ENCODE measurements around the gene RAP2B. TPM values are rescaled to one million over a fixed set of nuclear protein-coding genes. Genes with fewer than 3 reads are reported as not detected.
"Not testable (repeated sequence)": the region's sequence is repeated elsewhere in the genome, so short reads cannot be mapped to it uniquely, and the experiment has no call there.

Gene RAP2B
- polyA plus RNA-seq, 1 donor, result 5.2 TPM

GRCh38 chr3:153193786-153194476 is 31.9 kb downstream of the RAP2B start:
- not testable (repeated sequence) for H3K4me1 ChIP-seq (ENCODE audit: control insufficient read depth, insufficient read depth, low read length); H3K4me3 ChIP-seq (ENCODE audit: low read length); H3K9me3 ChIP-seq (ENCODE audit: control insufficient read depth, low read depth, low read length); H3K27ac ChIP-seq (ENCODE audit: low read length); DNase-seq; H3K27me3 ChIP-seq (ENCODE audit: control insufficient read depth, insufficient read depth, low read length); H3K36me3 ChIP-seq (ENCODE audit: control insufficient read depth, insufficient read depth, low read length)
- no CpG with 5 or more reads among the region's 12 CpGs for whole genome bisulfite sequencing (ENCODE audit: insufficient coverage, low lambda C conversion rate)

- DNase-seq, result no peak
- Histone ChIP-seq H3K4me1 (ENCODE audit: control insufficient read depth, insufficient read depth, low read length) (no peaks in the 10 kb centered on the region), H3K4me3 (ENCODE audit: low read length) (no peak overlapping the region), H3K36me3 (ENCODE audit: control insufficient read depth, insufficient read depth, low read length) (no peaks in the 10 kb centered on the region), H3K27me3 (ENCODE audit: control insufficient read depth, insufficient read depth, low read length) (peaks cover 4% of the 10 kb centered on the region), H3K9me3 (ENCODE audit: control insufficient read depth, low read depth, low read length) (no peaks in the 10 kb centered on the region), H3K27ac (ENCODE audit: low read length) (no peak overlapping the region)
- 44% methylated on average over 1 of the region's 5 CpGs for WGBS (ENCODE audit: insufficient coverage, low lambda C conversion rate)
These were observed 33.4 kb downstream of the RAP2B start for GRCh38 chr3:153195349-153195879.

- Histone ChIP-seq H3K4me3 (ENCODE audit: low read length) (no peak overlapping the region), H3K27me3 (ENCODE audit: control insufficient read depth, insufficient read depth, low read length) (no peaks in the 10 kb centered on the region), H3K36me3 (ENCODE audit: control insufficient read depth, insufficient read depth, low read length) (no peaks in the 10 kb centered on the region), H3K27ac (ENCODE audit: low read length) (no peak overlapping the region), H3K9me3 (ENCODE audit: control insufficient read depth, low read depth, low read length) (no peaks in the 10 kb centered on the region), H3K4me1 (ENCODE audit: control insufficient read depth, insufficient read depth, low read length) (no peaks in the 10 kb centered on the region)
- WGBS (ENCODE audit: insufficient coverage, low lambda C conversion rate), result no CpG with 5 or more reads among the region's 8 CpGs
- no peak for DNase-seq
These were observed 47.6 kb downstream of the RAP2B start for GRCh38 chr3:153209596-153209995.

- no peak overlapping the region for H3K4me3 ChIP-seq (ENCODE audit: low read length)
- H3K36me3 ChIP-seq (ENCODE audit: control insufficient read depth, insufficient read depth, low read length), result no peaks in the 10 kb centered on the region
- no peak overlapping the region for H3K27ac ChIP-seq (ENCODE audit: low read length)
- H3K27me3 ChIP-seq (ENCODE audit: control insufficient read depth, insufficient read depth, low read length), result no peaks in the 10 kb centered on the region
- H3K4me1 ChIP-seq (ENCODE audit: control insufficient read depth, insufficient read depth, low read length), result no peaks in the 10 kb centered on the region
- DNase-seq, result no peak
- WGBS (ENCODE audit: insufficient coverage, low lambda C conversion rate), result no CpG with 5 or more reads among the region's 3 CpGs
- H3K9me3 ChIP-seq (ENCODE audit: control insufficient read depth, low read depth, low read length), result no peaks in the 10 kb centered on the region
These were observed 48.1 kb downstream of the RAP2B start for GRCh38 chr3:153210146-153210545.

GRCh38 chr3:153210660-153211059 is 48.6 kb downstream of the RAP2B start:
- Histone ChIP-seq H3K27ac (ENCODE audit: low read length) (no peak overlapping the region), H3K36me3 (ENCODE audit: control insufficient read depth, insufficient read depth, low read length) (no peaks in the 10 kb centered on the region), H3K27me3 (ENCODE audit: control insufficient read depth, insufficient read depth, low read length) (no peaks in the 10 kb centered on the region), H3K9me3 (ENCODE audit: control insufficient read depth, low read depth, low read length) (no peaks in the 10 kb centered on the region), H3K4me3 (ENCODE audit: low read length) (no peak overlapping the region), H3K4me1 (ENCODE audit: control insufficient read depth, insufficient read depth, low read length) (no peaks in the 10 kb centered on the region)
- WGBS (ENCODE audit: insufficient coverage, low lambda C conversion rate), result 100% methylated on average over 1 of the region's 1 CpG
- DNase-seq, result no peak

GRCh38 chr3:153215497-153215896 is 53.5 kb downstream of the RAP2B start:
- Histone ChIP-seq H3K27me3 (ENCODE audit: control insufficient read depth, insufficient read depth, low read length) (no peaks in the 10 kb centered on the region), H3K4me3 (ENCODE audit: low read length) (no peak overlapping the region), H3K9me3 (ENCODE audit: control insufficient read depth, low read depth, low read length) (no peaks in the 10 kb centered on the region), H3K4me1 (ENCODE audit: control insufficient read depth, insufficient read depth, low read length) (no peaks in the 10 kb centered on the region), H3K27ac (ENCODE audit: low read length) (no peak overlapping the region), H3K36me3 (ENCODE audit: control insufficient read depth, insufficient read depth, low read length) (no peaks in the 10 kb centered on the region)
- WGBS (ENCODE audit: insufficient coverage, low lambda C conversion rate), result no CpG with 5 or more reads among the region's 1 CpG
- DNase-seq, result no peak

- H3K27me3 ChIP-seq (ENCODE audit: control insufficient read depth, insufficient read depth, low read length), result no peaks in the 10 kb centered on the region
- no peaks in the 10 kb centered on the region for H3K9me3 ChIP-seq (ENCODE audit: control insufficient read depth, low read depth, low read length)
- no peak for DNase-seq
- no peak overlapping the region for H3K27ac ChIP-seq (ENCODE audit: low read length)
- WGBS (ENCODE audit: insufficient coverage, low lambda C conversion rate), result no CpG with 5 or more reads among the region's 5 CpGs
- H3K36me3 ChIP-seq (ENCODE audit: control insufficient read depth, insufficient read depth, low read length), result no peaks in the 10 kb centered on the region
- H3K4me3 ChIP-seq (ENCODE audit: low read length), result no peak overlapping the region
- H3K4me1 ChIP-seq (ENCODE audit: control insufficient read depth, insufficient read depth, low read length), result no peaks in the 10 kb centered on the region
These were observed 53.9 kb downstream of the RAP2B start for GRCh38 chr3:153215966-153216365.

- H3K4me1 ChIP-seq (ENCODE audit: control insufficient read depth, insufficient read depth, low read length), result no peaks in the 10 kb centered on the region
- no peak overlapping the region for H3K27ac ChIP-seq (ENCODE audit: low read length)
- no peaks in the 10 kb centered on the region for H3K36me3 ChIP-seq (ENCODE audit: control insufficient read depth, insufficient read depth, low read length)
- no peaks in the 10 kb centered on the region for H3K27me3 ChIP-seq (ENCODE audit: control insufficient read depth, insufficient read depth, low read length)
- H3K4me3 ChIP-seq (ENCODE audit: low read length), result no peak overlapping the region
- WGBS (ENCODE audit: insufficient coverage, low lambda C conversion rate), result no CpG with 5 or more reads among the region's 2 CpGs
- H3K9me3 ChIP-seq (ENCODE audit: control insufficient read depth, low read depth, low read length), result no peaks in the 10 kb centered on the region
- DNase-seq, result no peak
These were observed 54.9 kb downstream of the RAP2B start for GRCh38 chr3:153216928-153217327.

GRCh38 chr3:153219146-153219545 is 57.1 kb downstream of the RAP2B start:
- no peaks in the 10 kb centered on the region for H3K36me3 ChIP-seq (ENCODE audit: control insufficient read depth, insufficient read depth, low read length)
- DNase-seq, result no peak
- no peaks in the 10 kb centered on the region for H3K4me1 ChIP-seq (ENCODE audit: control insufficient read depth, insufficient read depth, low read length)
- no peak overlapping the region for H3K4me3 ChIP-seq (ENCODE audit: low read length)
- WGBS (ENCODE audit: insufficient coverage, low lambda C conversion rate), result 58% methylated on average over 2 of the region's 2 CpGs
- H3K27ac ChIP-seq (ENCODE audit: low read length), result no peak overlapping the region
- H3K9me3 ChIP-seq (ENCODE audit: control insufficient read depth, low read depth, low read length), result no peaks in the 10 kb centered on the region
- no peaks in the 10 kb centered on the region for H3K27me3 ChIP-seq (ENCODE audit: control insufficient read depth, insufficient read depth, low read length)

Data from large intestine (tissue), 3 donors.